Stimulated activated CD4-positive, alpha-beta T cell treated with anti-CD3 and anti-CD28 coated beads, Interleukin-1b, Interleukin-23, amount 100 ng/mL, for 24 hours (primary cell): ENCODE measurements around the gene STX17.

ENCODE experiments used
- DNase-seq, 4 experiments: peaks; one replicate each; pipeline ENCODE4 v3.0.0-alpha.2; 2020; ENCODE audit warnings: low read depth in 4 of 4, low spot score in 1 of 4

STX17 gene

DNA sequence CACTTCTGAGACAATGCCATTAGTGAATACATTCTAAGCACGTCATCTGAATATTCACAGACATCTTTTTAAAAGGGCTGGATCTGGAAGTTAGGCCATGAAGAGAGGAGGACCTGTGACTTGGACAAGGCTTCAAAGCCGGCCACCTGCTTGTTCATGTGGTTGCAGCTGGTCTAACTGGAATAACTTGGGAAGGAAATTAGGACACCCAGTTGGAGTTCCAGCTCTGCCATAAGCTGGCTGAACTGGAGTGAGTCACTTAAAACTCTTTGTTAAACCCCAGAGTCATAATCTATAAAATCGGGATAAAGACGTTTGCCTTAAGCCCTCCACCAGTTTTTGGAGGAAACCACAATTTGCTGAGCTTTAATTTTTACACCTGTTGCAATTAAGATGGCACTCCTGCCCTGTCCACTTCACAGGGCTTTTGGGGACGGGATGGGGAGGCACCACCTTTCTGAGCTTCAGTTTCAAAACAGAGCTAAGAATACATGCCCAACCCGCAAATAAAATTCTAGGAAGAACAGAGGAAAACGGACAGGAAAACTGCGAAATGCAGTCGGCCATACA, 536 bp upstream of the STX17 start:
- DNase-seq: no peak

DNA sequence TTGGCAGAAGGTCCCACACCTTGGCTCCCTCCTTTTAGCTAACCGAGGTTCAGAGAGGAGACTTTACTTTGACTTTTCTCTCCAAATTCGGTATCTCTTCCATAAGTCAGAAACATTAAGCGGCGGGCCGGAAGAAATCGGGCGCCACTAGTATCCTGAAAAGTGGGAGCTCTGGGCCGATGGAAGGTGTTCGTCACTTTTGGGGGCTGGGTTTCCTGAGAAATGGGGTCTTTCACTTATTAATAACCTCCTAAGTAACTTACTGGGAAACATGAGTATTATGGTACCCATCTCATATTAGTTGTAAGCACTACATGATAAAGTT, 716 bp downstream of the STX17 start:
- DNase-seq: no peak

DNA sequence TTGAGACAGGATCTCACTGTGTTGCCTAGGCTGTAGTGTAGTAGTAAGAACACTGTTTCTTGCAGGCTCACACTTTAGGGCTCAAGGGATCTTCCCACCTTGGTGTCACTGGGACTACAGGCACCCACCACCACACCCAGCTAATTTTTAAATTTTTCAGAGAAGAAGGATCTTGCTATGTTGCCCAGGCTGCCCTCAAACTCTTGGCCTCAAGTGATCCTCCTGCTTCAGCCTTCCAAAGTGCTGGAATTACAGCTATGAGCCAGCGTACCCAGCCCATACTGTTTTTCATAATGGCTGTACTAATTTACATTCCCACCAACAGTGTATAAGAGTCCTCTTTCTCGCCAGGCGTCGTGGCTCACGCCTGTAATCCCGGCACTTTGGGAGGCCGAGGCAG, 5.1 kb downstream of the STX17 start:
- no peak for DNase-seq

DNA sequence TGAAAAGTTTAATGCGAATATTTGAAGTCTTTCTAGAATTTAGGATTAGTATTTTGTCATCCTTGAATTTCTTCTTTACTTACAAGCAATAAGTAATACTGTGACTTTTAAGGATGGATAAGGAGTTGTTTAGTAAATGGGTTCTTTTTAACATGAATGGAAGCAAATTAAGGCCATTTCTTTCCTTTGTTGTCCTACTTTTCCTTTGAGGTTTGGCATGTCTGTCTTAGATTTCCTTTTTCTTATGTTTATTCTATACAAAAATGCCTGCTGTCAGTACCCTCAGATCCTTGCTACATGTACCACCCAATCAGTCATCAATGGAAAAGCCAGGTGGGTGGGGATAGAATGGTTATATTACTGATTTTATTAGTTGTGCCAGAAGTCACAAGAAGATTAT, 10.2 kb downstream of the STX17 start:
- DNase-seq: no peak

DNA sequence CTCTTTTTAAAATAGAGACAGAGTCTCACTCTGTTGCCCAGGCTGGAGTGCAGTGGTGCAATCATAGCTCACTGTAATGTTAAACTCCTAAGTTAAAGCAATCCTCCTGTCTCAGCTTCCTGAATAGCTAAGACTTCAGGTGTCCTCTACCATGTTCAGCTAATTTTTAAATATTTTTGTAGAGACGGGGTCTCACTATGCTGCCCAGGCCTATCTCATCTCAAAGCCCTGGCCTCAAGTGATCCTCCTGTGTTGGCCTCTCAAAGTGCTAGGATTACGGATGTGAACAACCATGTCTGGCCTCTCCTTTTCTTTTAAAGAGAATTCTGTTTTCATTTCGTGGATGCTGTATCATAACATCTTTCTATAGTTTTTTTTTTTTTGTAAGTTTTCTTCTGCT, 11.7 kb downstream of the STX17 start:
- no peak for DNase-seq

DNA sequence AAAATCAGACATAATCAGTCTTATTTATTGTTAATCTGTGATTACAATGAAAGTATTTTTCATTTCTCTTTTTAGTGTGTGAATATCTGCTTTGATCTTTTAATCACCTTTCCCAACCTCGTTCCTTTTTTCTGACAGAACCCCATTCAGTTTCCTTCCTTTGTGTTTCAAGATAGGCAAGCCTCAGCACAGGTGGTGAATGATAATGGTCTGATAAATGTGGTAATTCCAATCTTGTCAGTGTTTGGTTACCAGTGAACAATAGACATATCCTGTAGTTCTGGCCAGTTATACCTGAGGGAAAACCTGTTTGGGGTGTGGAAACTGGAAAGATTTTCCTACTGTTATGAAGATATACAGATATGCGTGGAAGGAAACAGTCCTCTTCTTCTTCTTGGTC, 13.5 kb downstream of the STX17 start:
- no peak for DNase-seq

DNA sequence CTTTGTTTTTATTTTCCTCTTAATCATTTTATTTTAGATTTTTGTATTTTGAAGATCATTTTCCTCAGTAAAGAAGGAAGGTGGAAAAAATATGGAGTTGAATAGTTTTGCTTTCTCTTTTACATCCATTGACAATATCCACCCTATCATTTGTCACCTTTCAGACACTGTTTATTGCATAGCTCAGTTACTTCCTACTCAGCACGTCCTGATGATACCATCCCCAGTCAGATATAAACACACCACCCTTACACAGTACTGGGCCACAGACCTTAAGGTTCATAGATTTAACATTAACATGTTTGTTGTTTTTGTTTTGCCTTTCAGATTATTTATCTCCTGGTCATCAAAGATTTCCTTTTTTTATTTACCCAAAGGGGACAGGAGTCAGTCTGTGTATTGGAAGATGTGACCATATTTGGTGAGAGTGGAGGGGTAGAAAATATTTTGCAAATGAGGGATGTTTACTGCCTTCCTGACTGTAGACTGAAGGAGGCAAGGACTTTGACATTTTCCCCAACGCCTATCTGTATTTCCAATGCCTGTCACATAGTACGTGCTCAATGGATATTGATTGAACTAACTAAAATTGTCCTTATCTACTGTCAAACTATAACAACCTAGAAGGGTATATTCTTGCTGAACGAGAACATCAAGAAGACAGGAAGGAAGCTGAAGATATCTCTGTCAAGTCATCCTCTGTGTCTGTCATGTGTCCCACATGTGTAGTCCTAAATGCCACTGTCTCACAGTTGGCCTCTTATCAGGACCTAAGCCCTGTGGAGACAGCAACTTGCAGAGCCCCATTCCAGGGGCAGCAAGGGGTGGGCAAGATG, 15.6 kb downstream of the STX17 start:
- no peak for DNase-seq

DNA sequence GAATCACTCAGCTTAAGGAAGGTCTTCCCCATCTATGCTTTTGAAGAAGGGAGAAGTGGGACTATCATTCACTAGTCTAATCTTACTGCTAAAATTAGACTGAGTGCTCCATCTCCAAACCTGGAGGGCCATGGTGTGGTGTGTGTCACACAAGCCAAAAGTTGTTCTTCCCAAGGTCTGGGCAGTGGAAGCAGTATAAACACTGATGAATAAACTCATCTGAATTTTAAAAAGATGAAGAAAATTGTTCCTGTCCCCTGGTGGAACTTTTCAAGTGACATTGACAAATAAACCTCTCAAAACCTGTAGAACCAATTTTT, 16.2 kb downstream of the STX17 start:
- DNase-seq: no peak

DNA sequence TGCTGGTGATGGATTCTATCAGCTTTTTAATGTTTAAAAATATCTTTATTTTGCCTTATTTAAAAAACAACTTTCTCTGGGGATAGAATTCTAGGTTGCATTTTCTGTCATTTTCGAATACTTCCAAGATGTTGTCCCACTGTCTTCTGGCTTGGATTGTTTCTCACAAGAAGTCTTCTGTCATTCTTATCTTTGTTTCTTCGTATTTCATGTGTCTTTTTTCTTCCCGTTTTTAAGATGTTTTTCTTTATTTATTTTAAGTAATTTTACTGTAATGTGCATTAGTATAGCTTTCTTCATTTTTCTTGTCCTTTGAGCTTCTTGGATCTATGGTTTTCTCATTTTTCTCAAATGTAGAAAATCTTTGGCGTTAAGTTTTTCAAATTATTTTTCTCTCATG, 19.1 kb downstream of the STX17 start:
- DNase-seq: no peak

DNA sequence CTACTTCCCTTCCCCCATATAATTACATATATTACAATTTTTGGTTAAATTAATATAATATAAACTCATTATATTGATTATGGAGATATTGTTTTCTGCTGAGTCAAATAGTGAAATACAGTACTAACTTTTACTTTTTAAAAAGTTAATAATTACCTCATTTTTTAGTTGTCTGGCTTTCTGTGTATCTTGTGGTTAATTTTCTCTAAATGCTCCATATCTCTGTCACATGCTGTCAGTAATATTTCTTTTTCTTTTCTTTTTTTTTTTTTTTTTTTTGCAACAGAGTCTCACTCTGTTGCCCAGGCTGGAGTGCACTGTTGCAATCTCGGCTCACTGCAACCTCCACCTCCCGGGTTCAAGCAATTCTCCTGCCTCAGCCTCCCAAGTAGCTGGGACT, 23.2 kb downstream of the STX17 start:
- no peak for DNase-seq

DNA sequence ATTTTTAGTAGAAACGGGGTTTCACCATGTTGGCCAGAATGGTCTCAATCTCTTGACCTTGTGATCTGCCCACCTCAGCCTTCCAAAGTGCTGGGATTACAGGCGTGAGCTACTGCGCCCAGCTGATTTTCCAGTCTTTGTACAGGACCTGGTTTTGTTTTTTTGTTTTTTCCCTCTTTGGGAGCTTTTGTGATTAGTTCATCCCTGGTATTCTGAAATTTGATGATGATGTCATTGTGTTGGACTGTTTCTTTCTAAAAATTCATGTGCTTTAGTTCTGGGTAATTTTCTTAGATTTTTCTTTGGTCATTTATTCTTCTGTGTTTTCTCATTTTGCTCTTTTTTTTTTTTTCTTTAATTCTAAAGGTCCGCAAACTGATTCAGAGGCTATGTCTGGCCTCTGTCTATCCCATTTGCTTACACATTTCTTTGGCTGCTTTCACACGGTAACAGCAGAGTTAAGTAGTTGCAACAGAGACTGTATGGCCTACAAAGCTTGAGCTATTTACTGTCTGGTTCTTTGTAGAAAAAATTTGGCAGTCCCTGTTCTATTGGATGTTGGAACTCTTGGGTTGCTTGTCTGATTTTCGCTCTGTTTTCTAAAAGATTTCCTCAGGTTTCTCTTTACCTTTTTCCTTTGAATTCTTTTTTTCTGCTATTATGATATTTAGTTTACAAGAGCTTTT, 24.8 kb downstream of the STX17 start:
- DNase-seq: no peak

DNA sequence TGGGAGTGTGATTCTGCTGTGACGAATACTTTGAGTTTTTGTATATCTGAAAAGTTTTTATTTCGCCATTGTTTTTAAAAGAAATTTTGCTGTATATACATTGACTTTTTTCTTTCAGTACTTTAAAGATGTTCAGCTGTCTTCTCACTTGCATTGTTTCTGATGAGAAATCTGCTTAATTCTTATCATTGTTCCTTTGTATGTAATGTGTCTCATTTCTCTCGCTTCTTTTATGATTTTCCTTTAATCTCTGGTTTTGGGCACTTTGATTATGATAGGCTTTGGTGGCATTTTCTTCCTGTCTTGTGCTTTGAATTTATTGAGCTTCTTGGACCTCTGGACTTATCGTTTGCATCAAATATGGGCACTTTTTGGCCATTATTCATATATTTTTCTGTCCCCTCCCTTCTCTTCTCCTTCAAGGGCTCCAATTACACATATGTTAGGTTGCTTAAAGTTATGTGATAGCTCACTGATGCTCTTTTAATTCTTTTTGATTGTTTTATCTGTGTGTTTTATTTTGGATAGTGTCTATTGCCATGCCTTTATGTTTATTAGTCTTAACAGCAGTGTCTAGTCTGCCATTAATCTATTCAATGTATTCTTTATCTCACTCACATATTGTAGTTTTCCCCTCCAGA, 30.6 kb downstream of the STX17 start:
- DNase-seq: no peak

DNA sequence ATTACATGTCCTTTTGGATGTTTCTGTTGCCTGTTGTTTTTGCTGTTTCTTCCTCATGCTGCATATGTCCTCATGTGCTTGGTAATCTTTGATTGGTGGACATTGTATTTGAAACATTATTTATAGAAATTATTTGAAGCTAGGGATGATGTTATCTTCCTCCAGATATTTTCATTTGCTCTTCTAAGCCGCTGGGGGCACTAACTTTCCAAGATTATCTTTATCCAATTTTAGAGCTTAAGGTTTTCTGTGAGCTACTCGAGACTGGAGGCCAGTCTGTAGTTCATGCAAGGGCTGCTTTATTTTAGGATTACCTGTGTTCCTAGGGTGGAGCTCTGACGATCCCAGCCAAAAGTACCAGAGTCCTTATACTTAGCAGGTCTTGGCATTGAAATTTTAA, 40.9 kb downstream of the STX17 start:
- DNase-seq: no peak

DNA sequence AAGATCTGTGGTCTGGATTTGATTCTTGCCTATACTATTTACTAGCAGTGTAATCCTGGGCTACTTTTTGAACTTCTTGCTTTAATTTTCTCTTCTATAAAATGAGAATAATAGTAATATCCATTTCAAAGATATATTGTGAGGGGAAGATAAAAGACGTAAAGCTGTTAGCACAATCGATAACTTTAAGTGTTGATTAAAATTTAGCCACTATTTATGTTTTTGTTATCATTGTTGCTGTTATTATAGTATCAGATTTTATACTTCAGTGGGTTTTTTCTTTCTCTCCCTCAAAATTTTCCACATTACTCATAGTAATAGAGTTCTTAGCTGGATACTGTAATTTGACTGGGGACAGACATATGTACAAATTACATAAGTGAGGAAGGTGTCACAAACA, 42.0 kb downstream of the STX17 start:
- no peak for DNase-seq

DNA sequence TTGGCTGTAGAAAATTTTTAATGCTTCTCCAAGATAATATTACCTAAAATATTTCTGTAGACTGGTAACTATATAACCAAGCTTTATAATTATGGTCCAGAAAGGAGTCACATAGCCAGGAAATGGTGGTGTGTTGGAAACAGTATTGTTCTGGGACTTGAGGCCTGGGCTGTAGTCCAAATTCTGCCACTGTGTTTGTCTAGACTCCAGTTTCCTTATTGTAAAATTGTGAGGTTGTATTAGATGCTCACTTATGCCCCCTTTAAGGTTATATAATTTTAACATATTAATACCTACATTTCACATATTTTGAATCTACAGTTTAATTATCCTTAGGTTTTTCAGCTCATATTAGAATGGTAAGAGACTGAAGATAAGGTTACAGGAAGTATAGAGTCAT, 42.4 kb downstream of the STX17 start:
- DNase-seq: no peak

DNA sequence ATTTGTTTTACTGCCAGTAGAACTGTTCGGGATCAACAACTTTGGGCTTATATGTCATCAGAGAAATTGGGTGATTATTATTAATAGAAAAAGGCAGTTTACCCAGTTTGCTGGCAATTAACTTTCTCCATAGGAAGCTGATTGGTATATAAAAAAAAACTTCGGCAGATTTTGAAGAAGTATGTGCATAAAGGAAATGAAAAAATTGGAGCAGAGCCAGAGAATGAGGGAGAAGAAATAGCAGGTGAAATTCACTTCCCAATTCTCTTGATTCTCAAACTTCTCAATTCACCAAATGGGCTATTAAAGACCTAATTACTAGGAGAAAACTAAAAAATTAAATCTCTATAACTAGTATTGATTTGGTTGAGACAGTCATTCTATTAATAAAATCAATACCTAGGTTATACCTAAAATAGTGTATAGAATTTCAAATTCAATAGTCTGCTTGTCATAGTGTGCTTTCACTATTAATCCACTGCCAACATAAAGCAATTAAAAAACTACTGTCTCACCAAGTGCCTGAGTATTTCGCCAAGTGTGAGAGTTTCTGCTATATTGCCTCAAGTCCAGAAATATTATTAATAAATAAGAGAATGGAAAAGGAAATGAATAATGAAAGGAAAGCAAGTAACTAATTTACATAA, 47.5 kb downstream of the STX17 start:
- no peak for DNase-seq

DNA sequence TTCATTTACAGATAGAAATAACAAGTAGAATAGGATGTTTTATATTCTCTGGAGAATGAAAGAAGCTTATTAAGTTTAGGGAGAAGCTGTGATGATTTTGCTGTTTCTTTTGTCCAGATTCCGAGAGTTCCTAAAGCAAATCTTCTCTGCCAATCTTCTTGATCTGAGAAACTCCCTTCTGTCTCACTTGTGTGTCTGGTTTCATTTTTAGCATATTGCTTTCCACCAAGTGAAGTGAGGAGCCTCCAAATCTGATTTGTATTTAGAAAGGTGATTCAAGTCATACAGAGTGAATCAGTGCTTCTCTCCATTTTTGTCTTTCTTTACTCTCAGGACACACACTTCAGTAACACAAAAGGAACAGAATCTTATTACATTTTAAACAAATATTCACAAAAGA, 48.4 kb downstream of the STX17 start:
- no peak for DNase-seq

DNA sequence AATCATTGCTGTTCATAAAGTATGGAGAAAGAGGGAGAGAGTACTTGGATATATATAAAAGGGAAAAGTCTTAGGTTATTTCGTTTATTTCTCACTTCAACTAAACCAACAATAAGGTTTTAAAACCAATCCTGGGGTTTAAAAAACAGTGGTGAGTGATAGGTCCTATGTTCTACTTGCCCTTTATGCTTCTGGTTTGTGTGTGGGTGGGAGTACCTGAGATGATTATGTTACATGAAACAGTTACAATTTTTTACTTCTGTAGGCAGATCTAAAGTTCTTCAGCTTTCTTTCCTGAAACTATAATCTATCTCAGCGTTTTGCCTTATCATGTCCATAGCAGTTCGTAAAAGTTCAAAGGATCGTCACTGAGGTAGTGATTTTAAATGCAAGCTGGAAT, 49.2 kb downstream of the STX17 start:
- DNase-seq: no peak

DNA sequence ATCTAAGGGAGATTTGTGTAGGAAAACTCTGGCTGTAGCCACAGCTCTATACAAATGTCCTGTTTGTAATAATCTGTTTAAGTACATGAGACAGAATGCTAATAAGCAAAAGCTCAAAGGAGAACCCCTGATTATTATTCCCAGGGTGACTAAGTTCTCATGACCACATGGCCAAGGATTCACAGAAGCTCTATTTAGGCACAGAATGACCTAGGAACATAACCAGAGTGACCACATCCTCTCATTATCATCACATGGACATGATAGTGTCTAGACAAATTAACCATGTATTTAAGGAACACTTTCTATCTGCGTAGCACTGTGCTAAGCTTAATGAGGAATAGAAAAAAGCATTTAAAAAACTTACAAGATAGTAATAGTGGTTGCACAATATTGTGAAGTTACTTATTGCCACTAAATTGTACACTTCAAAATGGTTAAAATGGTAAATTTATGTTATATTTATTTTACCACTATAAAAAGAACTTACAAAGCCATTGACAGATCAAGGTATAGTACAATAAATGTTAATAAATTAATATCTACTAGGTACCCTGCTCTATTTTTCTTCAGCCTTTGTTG, 56.3 kb downstream of the STX17 start:
- DNase-seq: no peak

DNA sequence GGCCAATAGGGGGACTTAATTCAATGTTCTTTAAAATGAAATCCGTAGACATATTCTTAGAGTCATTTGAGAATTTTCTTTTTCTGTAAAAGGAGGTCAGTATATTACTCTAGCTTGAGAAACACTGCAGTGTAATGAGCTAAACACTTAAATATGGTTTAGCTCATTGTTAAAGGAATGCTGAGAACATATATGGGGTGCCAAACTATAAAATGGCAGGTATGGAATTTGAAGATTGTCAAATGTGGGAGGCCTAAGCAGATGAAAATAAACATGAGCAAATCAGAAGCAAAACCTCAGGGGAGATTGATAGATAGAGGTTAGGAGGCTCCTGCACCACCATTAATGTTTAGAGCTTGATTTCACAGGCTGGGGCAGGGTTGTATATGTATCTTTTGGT, 57.9 kb downstream of the STX17 start:
- DNase-seq: no peak

DNA sequence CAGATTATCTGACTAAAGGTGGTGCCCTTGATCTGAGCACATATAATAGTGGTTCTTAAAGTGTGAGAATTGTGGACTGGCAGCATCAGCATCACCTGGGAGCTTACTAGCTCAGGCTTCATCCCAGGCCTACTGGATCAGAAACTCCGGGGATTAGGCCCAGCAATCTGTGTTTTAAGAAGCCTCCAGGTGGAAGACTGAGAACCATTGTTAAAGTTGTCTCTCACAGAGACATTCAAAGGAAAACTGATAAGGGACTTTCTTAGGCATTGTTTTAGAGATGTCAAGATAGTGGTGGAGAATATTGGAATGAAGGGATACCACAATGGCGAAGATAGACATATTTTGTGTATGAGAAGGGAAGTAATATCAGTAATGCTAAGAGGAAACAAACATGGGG, 59.5 kb downstream of the STX17 start:
- no peak for DNase-seq

DNA sequence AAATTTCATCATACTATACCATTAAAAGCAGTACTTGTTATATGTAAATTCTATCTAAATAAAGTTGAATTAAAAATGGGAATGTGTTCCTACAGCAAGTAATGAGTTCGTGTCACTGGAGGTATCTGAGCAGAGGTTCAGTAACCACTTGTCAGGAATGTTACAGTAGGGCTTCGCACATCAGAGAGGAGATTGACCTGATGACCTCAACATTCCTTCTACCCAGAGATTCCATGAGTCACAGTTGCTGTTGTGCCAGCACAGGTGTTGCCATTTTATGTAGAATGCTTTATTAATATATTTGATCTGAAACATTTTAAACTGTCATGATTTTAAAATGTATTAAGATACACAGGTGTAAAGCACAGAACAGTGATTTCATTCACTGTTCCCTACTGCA, 60.3 kb downstream of the STX17 start:
- no peak for DNase-seq
